ENCODE results near the gene COLEC12.

The COLEC12 gene

GRCh38 chr18:473802-474201 lies 26.7 kb downstream of the COLEC12 start:
- no peak for DNase-seq

- no peak for DNase-seq
Measured at GRCh38 chr18:471716-472115, 28.8 kb downstream of the COLEC12 start.

- DNase-seq, result no peak
Measured at GRCh38 chr18:470661-471501, 29.6 kb downstream of the COLEC12 start.

- DNase-seq, result peak; percentile 10
Measured at GRCh38 chr18:468955-469790, 31.3 kb downstream of the COLEC12 start.

GRCh38 chr18:463827-464541 lies 36.5 kb downstream of the COLEC12 start:
- no peak for DNase-seq

GRCh38 chr18:463403-463802 lies 37.1 kb downstream of the COLEC12 start:
- no peak for DNase-seq

GRCh38 chr18:461762-462161 lies 38.7 kb downstream of the COLEC12 start:
- no peak for DNase-seq

- DNase-seq, result no peak
Measured at GRCh38 chr18:460791-461190, 39.7 kb downstream of the COLEC12 start.

GRCh38 chr18:459814-460593 lies 40.5 kb downstream of the COLEC12 start:
- no peak for DNase-seq

GRCh38 chr18:457521-458412 lies 42.7 kb downstream of the COLEC12 start:
- DNase-seq, result no peak

- peak; percentile 16 for DNase-seq
Measured at GRCh38 chr18:457140-457519, 43.4 kb downstream of the COLEC12 start.

GRCh38 chr18:456361-457139 lies 44.0 kb downstream of the COLEC12 start:
- DNase-seq, result no peak

GRCh38 chr18:453400-453799 lies 47.1 kb downstream of the COLEC12 start:
- DNase-seq, result no peak

- DNase-seq, result no peak
Measured at GRCh38 chr18:452816-453215, 47.7 kb downstream of the COLEC12 start.

GRCh38 chr18:449374-449773 lies 51.1 kb downstream of the COLEC12 start:
- DNase-seq, result peak; percentile 33

GRCh38 chr18:448116-448790 lies 52.2 kb downstream of the COLEC12 start:
- DNase-seq, result no peak

- no peak for DNase-seq
Measured at GRCh38 chr18:446941-447560, 53.5 kb downstream of the COLEC12 start.

- no peak for DNase-seq
Measured at GRCh38 chr18:445055-445454, 55.4 kb downstream of the COLEC12 start.

- no peak for DNase-seq
Measured at GRCh38 chr18:438571-438970, 61.9 kb downstream of the COLEC12 start.

- no peak for DNase-seq
Measured at GRCh38 chr18:435940-436339, 64.6 kb downstream of the COLEC12 start.
